D341Med (cell line): Measurements from ENCODE around the gene TTC16.
A peak's percentile ranks its signal among the peaks of the same experiment; 100 is the strongest.

ENCODE experiments used
- DNase-seq: peaks from one replicate; pipeline ENCODE4 v3.0.0; 2012; ENCODE audit warnings: low spot score

The TTC16 gene

DNA sequence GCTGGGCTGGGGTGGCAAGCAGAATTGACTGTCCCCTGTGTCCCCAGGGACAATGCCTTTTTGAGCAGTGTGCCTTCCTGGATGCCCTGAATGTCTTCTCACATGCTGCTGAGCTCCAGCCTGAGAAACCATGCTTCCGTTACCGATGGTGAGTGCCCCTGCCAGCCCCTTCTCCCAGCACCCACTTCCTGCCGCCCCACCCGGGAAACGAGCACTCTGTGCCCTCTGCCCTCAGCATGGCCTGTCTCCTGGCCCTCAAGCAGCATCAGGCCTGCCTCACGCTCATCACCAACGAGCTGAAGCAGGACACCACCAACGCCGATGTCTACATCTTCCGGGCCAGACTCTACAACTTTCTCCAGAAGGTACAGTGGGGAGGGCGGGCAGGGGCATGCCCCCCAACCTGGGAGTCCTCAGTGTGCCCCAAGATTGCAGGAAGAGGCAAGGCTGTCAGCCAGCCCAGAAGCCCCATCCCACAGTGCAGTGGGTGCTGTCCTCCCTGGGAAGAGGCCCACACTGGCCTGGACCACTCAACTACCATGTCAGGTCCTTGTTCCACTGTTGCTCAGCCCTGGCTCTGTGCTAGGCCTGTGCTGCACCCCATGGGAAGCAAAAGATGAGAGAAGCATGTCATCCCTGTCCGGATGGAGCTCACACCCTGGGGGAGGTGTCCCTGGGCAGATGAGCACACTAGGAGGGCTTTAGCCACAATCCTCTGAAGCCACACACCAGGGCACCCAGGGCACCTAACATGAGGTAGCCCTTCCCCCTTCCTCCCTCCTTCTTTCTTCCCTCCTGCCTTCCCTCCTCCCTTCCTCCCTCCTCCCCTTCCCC lies 4.4 kb downstream of the TTC16 start:
- DNase-seq: no peak

DNA sequence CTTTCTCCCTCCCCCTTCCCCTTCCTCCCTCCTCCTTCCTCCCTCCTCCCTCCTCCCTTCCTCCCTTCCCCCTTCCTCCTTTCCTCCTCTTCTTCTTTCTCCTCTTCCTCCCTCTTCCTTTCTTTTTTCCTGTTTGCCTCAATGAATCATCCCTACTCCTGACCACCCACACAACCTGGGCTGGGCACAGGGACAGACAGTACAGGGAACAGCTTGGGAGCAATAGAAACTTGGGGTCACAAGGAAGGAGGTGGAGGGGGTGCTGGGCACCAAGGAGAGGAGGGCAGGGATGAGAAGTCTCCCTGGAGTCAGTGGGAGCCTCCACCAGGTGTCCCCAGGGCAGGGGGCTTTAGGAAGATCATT lies 5.0 kb downstream of the TTC16 start:
- no peak for DNase-seq

DNA sequence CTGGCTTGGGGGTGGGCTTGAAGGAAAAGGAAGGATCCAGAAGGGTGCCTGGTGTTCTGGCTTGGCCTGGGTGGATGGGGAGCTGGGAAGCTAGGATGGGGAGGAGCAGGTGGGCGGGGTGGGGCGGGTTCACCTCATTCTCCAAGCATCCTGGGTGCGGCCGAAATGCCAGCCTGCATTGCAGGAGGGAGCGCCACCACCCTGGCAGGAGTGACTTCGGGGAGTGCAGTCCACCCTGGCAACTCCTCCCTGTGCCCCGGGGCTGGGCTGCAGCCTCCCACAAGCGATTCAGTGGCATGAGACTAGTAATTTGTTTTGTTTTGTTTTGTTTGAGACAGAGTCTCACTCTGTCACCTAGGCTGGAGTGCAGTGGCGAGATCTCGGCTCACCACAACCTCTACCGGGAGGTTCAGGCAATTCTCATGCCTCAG lies 5.5 kb downstream of the TTC16 start:
- DNase-seq: peak; percentile 34

DNA sequence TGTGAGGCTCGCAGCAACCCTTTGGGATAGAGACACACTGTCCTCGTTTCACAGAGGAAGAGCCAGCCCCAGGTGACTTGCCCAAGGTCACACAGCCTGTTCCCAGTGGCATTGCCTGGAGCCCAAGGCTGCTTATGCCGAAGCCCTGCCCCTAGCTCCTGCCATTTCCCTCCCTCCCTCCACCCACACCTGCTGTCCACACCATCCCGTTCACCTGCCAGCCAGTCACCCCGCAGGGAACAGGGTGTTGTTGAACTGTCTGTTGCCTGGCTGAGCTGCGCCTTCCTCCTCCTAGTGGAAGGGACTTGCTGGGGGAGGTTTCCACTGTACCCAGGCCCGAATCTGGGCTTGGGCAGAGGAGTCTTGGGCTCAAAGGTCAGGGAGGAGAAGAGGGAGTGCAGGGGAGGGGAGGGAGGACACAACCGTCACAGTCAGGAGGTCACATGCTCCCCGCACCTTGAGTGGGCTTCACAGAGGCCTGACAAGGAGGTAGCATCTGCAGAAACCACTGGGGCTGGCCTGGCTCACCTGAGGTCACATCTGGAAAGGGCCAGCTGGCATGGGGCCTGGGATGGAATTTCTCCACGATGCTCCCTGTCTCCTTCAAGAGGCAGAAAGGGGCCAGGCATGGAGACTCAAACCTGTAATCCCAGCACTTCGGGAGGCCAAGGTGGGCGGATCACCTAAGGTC lies 6.3 kb downstream of the TTC16 start:
- no peak for DNase-seq

DNA sequence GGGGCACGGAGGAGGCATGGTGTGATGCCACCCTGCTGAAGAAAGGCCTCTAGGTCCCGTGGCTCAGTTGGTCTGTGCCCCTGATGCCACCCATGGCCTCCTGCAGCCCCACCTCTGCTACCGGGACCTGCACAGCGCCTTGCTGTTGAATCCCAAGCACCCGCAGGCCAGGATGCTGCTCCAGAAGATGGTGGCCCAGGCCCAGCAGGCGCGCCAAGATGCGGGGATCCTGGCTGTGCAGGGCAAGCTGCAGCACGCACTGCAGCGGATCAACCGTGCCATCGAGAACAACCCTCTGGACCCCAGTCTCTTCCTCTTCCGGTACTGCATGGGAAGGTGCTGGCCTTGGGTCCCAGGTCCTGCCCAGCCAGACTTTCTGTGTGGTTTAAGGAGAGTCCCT lies 7.1 kb downstream of the TTC16 start:
- DNase-seq: no peak

DNA sequence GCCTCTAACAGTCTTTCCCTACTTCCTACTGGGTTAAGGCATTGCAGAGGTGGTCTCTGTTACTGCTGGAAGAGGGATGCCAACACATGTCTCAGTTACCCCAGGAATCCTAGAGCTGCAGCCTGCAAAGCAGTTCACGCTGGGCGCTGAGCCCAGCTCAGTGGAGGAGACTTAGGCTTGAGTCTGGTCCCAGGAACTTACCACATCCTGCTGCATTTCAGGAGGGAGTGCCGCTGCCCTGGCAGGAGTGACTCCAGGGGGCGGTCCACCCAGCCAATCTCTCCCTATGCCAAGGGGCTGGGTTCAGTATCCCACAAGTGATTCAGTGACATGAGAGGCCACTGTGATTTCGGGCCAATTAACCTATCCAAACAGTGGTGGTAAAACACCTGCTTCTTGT lies 7.6 kb downstream of the TTC16 start:
- no peak for DNase-seq

DNA sequence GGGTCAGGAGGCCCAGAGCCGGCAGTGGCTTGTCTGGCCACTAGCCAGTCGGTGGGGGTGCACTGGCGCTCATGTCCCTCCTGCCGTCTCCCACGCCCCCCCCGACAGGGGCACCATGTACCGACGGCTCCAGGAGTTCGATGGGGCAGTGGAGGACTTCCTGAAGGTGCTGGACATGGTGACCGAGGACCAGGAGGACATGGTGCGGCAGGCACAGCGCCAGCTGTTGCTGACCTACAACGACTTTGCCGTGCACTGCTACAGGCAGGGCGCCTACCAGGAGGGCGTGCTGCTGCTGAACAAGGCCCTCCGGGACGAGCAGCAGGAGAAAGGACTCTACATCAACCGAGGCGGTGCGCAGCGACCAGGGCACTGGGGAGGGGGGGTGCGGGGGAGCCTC lies 8.1 kb downstream of the TTC16 start:
- DNase-seq: no peak

DNA sequence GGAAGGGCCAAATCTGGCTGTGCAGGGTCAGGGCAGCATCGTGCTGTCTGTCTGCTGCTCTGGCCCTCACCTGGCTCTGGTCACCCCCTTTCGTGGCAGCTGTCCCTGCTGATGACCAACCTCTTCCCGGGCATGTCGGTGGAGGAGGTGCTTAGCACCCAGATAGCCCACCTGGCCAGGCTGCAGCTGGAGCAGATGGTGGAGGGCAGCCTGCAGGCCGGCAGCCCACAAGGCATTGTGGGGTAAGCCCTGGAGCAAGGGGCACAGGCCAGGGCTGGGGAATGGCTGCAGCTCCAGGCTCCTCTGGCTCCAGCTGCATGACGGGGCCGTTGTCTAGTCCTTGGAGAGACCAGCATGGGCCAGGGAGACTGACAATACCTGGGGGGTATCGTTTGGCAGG lies 11.0 kb downstream of the TTC16 start:
- DNase-seq: no peak

DNA sequence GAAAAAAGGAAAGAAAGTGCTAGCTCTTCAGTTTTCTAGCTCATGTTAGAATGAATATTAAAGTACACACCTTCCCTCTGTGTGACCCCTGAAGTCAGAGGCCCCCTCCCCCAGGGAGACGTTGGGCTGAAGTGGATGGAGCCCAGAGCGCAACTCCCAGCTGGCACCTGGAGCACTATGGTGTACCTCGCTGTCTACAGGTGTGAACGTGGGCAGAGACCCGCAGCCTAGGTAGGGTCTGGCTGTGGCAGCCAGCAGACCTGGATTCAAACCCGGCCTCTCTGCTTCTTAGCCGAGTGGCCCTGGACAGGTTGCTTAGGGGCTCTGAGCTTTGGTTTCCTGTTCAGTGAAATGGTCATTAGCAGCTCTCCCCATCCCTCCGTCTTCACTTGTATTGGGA lies 12.9 kb downstream of the TTC16 start:
- DNase-seq: no peak

DNA sequence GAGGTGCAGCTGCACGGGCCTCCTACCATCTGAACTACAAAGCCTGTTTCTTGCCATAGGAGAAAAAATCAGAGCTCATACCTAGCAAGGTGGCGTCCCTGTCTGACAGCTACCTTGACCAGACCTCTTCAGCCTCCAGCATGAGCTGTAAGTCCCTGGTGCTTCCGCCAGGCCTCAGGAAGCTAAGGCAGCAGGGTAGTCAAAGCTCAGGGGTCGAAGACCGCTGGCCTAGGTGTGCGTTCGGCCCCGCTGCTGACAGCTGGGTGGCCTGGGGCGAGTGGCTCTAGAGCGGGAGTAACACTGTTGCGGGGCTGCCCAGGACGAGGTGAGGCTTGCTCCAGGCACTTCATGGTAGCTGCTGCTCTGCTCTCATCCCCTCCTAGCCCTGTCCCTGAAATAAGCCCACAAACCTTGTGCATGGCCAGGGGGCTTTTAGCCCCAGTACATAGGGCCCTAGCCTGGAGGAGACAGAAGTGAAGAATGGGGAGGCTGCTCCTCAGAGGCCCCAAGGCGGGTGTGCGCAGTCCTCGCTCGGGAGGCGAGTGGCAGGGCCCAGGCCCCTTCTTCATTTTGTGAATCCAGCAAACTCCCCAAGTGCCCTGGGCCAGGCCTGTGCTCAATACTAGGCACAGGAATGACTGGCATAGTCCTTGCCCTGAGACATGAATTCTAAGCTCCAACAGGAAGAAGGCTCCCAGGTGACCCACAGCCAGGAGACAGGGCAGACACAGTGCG lies 13.8 kb downstream of the TTC16 start:
- DNase-seq: no peak

DNA sequence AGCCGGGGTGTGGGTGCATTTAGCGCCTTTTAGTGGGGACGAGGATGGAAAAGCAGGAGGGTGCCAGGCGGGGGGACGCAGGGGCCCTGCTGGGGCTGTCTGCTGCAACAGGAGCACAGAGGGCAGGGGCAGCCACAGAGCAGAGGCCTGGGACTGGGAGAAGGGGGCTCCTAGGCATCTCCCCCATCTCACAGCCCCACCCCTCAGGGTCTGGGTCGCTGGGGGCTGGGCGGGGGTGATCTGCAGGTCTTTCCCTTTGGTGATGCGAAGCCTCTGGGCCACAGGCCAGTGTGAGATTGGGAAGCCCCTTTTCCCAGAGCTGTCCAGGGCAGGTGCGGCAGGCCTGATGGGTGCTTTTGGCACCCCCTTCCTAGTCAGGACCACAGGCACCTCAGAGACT lies 14.4 kb downstream of the TTC16 start:
- DNase-seq: no peak

DNA sequence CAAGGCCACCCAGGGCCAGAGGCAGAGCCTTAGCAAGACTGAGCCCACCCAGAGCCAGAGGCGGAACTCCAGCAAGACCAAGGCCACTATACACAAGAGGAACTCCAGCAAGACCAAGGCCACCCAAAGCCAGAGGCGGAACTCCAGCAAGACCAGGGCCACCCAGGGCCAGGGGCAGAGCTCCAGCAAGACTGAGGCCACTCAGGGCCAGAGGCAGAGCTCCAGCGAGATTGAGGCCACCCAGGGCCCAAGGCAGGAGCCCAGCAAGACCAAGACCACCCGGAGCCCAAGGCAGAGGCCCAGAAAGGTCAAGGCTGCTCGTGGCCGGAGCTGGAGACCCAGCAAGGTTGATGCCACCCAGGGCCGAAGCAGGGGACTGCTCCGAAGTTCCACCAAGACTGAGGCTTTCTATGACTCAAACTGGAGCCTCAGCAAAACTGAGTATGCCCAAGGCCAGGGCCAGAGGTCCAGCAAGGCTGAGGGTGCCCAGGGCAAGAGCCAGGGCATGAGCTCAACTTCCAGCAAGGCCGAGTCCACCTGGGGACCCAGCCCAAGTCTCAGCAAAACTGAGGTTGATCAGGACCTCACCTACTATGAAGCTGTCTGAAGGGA lies 15.0 kb downstream of the TTC16 start:
- no peak for DNase-seq

DNA sequence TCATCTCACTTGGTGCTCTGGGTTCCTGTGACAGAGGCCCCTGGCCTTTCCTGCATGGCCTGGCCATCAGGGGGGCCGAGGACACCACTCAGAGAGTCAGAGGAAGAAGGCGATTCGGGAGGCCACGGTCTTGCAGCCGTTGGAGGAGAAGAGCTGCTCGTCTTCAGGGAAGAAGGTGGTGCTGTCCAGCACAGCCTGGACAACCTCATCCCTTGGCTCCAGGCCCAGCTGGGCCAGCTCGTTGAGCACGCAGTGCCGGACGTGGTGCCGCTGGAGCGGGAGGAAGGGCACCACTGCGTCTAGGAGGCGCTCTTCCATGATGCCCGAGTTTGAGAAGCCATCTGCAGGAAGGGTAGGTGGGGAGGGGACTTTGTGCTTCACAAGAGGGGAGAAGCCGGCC lies 16.1 kb downstream of the TTC16 start:
- DNase-seq: no peak

DNA sequence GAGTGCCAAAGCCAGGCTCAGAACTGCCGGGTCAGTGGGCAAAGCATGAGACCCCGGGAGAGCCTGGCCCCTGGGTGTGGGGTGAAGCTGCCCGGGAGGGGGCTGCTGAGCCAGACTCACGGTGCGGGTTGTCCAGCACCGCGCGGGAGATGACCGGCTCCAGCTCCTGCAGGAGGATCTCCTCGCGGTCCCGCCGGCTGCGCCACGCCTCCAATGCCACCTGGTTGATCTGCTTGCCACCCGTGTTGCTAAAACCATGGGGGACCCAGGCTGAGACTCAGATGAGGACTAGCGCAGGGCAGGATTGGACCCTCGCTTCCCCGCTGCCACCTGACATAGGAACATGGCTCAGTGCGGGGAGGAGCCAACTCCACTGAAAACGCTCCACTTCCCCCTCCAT lies 16.6 kb downstream of the TTC16 start:
- no peak for DNase-seq

DNA sequence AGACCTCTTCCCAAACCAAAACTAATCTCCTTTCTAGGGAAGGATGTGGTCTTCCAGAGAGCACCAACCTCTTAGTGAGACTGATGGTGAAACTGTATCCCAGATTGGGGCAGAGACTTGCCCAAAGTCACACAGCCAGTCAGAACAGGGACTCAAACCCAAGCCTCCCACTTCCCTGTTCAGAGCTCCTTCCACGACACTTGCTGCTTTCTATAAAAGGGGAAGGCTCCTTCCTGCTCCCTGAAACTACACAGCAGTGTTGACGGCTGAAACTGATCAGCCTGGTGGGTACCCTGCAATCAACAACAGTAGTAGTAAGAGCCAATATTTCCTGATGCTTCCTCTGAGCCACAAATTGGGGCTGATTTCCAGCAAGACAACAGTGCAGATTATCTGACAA lies 17.7 kb downstream of the TTC16 start:
- no peak for DNase-seq

DNA sequence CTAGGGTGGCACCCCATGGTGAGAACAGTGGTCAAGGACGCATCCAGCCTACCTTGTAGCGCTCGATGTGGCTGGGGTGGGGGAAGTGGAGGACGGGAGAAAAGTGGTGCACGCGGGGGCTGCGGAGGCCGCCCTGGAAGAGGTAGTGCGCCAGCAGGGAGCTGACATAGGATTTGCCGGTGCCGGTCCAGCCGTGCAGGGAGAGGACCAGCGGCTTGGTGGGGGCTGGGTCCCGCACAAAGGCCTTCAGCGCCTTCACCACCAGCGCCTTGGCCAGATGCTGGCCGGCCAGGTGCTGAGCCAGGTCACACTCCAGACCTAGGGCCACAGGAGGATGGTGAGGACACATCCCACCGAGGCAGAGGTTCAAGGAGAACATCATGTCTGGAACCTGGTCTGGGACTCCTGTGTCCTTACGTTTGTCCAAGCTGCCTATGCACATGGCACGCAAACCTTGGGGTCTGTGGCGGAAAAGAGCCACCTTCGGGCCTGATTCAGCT lies 18.4 kb downstream of the TTC16 start:
- no peak for DNase-seq

DNA sequence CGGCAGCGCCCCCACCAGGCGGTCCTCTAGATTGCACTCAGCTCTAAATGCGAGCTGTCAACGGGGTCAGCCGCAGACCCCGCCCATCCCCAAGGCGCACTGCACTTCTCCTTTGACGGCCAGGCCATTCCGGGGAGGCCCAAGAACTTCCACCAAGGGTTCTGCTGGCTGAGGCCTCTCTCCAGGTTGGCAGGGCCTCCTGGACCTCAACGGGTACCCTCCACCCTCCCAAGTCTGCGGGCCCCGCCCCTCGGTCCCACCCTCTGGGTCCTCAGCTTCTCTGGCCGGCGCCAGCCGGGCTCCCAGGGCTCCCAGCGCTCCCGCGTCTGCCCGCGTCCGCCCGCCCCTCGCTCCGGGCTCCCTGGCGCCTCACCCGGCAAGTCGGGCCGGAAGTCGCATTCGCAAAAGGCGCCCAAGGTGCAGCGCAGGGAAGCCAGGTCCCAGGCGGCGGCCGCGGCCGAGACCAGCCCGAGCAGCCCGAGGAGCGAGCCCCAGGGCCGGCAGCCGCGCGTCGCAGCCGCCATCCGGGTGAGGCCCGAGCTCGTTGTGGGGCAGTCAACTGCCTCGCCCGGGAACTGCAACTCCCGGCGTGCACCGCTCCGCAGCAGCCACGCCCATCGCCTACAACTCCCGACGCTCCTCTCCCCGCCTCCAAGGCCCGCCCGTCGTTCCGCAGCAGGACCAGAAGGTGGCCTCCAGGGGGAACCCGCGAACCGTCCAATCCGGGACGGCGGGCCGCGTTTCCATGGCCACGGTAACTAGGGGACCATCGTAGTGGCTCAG lies 19.1 kb downstream of the TTC16 start, which contains the start of gene TOR2A:
Gene TOR2A, minus strand, starts transcription at position 548 of the 783 bp plus-strand sequence. Its CDS starts 24 bp downstream, at position 524.
- peak; percentile 97 for DNase-seq

DNA sequence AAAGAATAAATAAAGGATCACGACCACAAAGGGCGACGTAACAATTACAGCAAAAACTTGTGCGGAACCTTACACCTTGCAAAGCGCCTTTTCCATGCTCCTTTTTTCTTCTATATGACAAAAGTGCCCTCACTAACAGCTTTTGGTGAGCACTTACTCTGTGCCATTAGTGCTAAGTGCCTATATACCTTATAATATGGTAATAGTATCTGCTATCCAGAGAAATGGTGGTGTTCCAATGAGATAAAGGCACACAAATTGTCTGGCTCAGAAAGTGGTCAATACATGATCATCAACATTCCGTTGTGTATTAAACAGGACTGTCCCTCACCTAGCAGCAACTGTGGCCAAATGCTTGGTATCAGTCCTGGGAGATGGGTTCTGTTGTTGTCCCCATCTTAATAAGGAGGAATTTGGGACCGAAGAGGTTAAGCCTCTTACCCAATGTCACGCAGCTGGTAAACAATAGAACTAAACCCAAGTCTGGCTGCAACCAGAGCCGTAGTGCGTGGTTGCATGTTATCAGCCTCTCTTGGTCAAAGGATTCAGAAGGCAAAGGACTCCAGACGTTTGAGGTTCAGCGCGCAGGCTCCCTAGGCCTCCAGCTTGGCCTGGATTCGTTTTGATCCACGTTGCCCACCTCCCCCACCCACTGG lies 19.8 kb downstream of the TTC16 start:
- DNase-seq: no peak

DNA sequence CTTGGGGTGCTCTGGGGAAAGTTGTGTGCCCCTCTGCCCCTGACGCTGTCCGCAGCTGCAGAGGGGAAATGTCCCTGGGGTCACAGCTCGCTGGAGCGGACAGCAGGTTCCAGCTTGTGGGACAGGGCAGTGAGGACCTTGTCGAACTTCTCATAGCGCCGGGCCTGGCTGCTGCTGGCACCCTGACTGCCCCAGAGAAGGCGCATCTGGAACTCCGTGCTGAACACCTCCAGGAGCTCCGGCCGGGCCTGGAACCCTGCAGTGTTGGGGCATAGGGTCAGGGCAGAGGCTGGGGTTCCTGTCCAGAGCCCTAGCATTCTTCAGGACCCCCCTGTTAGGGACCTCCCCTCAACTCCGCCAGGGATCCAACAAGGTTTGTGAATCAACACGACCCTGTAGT lies 22.8 kb downstream of the TTC16 start:
- no peak for DNase-seq

DNA sequence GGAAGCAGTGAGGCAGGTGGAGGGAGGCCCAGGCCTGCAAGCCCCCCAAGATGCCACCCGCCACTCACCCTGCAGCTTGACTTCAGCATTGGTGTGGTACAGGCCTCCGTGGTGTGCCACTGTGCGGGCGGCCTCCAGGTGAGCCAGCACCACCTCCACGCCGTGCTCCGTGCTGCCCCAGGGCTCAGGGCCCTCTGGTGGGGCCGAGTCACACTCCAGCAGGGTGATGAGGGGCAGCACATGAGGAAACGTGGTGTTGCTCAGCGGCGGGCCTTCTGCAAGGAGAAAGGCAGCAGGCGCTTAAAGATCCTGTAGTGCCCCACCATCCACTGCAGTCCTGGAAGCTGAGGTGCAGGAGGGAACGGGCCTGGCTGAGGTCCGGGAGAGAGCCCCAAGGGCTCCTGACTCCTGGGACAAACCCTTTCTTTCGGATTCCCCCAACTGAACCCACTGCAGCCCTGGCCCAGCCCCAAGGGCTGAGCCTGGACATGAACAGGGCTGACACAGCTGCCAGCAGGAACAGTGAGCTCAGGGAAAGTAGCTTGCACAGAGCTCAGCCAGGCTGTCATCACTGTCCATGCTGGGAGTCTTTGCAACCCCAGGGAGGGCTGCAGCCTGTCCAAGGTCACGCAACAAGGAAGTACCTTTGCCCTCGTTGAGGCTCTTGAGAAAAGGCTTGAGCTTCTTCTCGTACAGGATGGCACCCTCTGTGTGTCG lies 23.9 kb downstream of the TTC16 start:
- no peak for DNase-seq
